ENCODE data around the gene HNF1A.
"Not testable (repeated sequence)": the region's sequence is repeated elsewhere in the genome, so short reads cannot be mapped to it uniquely, and the experiment has no call there.

Gene HNF1A, protein sequence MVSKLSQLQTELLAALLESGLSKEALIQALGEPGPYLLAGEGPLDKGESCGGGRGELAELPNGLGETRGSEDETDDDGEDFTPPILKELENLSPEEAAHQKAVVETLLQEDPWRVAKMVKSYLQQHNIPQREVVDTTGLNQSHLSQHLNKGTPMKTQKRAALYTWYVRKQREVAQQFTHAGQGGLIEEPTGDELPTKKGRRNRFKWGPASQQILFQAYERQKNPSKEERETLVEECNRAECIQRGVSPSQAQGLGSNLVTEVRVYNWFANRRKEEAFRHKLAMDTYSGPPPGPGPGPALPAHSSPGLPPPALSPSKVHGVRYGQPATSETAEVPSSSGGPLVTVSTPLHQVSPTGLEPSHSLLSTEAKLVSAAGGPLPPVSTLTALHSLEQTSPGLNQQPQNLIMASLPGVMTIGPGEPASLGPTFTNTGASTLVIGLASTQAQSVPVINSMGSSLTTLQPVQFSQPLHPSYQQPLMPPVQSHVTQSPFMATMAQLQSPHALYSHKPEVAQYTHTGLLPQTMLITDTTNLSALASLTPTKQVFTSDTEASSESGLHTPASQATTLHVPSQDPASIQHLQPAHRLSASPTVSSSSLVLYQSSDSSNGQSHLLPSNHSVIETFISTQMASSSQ

DNA sequence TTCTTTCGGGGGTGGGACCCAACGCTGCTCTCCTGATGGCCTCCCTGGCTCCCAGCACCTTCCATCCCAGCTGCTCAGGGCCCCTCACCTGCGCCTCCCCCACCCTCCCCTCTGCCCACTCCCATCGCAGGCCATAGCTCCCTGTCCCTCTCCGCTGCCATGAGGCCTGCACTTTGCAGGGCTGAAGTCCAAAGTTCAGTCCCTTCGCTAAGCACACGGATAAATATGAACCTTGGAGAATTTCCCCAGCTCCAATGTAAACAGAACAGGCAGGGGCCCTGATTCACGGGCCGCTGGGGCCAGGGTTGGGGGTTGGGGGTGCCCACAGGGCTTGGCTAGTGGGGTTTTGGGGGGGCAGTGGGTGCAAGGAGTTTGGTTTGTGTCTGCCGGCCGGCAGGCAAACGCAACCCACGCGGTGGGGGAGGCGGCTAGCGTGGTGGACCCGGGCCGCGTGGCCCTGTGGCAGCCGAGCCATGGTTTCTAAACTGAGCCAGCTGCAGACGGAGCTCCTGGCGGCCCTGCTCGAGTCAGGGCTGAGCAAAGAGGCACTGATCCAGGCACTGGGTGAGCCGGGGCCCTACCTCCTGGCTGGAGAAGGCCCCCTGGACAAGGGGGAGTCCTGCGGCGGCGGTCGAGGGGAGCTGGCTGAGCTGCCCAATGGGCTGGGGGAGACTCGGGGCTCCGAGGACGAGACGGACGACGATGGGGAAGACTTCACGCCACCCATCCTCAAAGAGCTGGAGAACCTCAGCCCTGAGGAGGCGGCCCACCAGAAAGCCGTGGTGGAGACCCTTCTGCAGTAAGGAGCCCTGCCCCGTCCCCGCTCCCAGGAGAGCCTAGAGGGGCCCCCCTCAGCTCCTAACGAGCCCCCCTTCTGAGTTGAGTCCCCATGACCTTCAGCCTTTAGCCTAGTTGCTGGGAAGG lies at the start of gene HNF1A:
HNF1A (plus strand) TSS at position 248 of the 924 bp plus-strand sequence; CDS start at position 474, 226 bp downstream.
- no peak for DNase-seq

GRCh38 chr12:120928864-120929652 lies 49.3 kb upstream of the HNF1A start:
- no peak for DNase-seq

- DNase-seq, result no peak
These were observed 48.3 kb upstream of the HNF1A start for GRCh38 chr12:120930032-120930431.

DNA sequence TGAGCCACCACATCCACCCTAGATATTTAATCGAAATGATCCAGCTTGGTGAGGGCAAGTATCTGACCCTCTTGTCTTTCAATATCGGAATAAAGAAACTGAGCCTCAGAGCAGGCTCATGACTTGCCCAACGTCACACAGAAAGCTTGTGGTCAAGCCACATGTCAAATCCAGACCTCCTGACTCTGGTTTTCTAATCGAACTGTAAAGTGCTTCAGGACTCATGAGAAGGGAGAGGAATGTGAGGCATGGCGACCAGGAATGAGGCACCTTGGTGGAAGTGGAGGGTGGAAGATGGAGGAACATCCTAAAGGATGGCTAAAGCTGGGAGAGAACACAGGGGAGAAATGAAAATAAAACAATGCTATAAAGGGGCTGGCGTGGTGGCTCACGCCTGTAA lies 46.3 kb upstream of the HNF1A start:
- no peak for DNase-seq

DNA sequence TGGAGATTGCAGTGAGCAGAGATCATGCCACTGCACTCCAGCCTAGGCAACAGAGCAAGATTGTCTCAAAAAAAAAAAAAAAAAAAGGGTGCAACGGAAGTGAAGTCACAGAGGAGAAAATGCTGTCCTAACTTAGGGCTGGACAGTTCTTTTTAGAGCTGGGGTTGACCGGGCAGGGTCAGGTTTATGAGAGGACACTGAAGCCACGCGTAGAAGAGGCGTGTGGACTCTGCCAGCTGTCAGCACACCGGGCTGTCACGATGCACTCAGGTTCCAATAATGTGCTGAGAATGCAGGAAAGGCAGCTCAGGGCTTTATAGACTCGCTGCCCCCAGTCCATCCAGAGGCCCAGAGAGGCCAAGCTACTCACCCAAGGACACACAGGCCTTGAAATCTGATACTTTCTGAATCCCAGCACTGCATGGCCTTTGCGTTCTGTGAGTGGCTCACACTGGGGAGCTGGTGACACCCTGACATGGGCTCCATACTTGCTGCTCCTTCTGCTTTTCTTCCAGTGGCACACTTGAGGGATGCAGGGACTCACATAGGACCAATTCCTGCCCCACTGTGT lies 45.3 kb upstream of the HNF1A start:
- DNase-seq, result no peak

GRCh38 chr12:120933786-120934185 lies 44.6 kb upstream of the HNF1A start:
- DNase-seq, result no peak

DNA sequence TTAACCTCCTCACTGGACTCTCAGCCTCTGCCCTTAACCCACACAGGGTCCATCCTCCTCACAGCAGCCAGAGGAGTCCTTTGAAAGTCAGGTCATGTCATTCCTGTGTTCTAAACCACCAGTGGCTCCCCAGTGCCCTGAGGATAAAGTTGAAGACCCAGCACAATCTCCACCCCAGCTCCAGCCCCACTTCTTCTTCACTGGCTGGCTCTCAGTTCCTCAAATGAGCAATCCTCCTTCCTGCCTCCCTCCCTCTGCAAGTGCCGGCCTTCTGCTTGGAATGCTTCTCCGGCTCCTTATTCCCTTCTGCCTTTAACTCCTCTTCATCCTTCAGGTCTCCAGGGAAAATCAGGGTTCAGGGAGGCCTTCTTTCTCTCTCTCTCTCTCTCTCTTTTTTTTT lies 42.1 kb upstream of the HNF1A start:
- no peak for DNase-seq

DNA sequence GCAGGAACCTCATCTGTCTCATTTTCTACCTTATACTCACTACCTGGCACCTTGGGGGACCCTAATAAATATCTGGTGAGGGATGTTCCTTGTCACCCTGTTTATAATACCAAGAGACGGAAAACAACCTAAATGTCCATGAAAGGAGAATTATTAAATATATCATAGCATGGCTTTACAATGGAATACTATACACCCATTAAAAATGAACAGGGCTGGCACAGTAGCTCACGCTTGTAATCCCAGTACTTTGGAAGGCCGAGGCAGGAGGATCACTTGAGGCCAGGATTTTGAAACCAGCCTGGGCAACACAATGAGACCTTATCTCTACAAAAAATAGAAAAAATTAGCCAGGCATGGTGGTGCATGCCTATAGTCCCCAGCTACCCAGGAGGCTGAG lies 39.8 kb upstream of the HNF1A start:
- DNase-seq, result no peak

DNA sequence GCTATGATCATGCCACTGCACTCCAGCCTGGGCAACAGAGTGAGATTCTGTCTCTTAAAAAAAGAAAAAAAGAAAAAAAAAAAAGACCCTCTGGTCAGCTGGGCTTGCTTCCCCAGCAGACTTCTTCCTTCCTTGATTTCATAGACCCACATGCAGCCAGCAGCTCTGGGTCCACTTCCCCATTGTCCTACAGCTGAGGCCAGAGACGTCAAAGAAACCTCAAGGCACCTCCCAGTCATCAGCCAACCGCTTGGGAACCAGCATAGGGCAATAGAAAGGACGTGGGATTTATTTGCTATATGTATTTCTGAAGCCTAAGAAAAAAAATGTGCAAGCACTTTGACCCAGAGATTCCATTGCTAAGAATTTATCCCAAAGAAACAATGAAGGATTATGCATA lies 38.8 kb upstream of the HNF1A start:
- DNase-seq, result no peak

- no peak for DNase-seq
These were observed 38.3 kb upstream of the HNF1A start for GRCh38 chr12:120940006-120940405.

GRCh38 chr12:120940799-120941198 lies 37.5 kb upstream of the HNF1A start:
- no peak for DNase-seq

DNA sequence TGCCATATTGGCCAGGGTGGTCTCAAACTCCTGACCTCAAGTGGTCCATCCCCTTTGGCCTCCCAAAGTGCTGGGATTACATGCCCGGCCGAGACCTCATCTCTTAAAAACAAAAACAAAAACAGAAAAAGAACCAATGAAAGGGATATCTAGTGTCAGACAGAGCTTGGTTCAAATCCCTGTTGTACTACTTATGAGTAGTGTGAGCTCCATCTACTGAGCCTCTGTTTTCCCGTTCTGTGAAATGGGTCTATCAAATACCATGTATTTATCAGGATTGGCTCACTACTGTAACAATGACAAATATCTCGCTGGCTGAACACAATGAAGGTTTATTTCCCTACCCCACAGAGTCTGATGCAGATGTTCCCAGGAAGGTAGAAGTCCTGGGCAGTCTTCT lies 36.9 kb upstream of the HNF1A start:
- DNase-seq, result no peak

DNA sequence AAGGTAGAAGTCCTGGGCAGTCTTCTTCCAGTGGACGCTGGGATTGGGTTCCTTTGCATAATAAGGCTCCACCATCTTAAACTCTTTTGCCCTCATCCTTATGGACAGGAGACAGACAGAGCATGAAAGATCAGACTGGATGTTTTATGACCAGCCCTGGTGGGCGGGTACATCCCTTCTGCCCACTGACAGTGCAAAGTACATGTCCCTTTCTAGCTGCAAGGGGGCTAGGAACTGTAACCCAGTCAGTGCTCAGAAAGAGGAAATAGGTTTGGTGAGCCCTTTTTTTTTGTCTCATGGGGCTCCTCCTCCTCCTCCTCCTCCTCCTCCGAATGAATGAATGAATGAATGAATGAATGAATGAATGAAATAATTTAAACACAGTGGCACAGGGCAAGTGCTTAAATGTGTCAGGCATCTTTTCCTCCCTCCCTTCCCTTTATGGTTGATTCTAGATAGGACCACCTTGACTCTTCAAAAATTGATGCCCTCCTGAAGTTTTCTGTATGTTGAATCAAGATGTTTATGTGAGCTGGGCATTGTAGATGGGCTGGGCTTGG lies 36.4 kb upstream of the HNF1A start:
- no peak for DNase-seq

GRCh38 chr12:120943482-120943881 lies 34.9 kb upstream of the HNF1A start:
- no peak for DNase-seq

DNA sequence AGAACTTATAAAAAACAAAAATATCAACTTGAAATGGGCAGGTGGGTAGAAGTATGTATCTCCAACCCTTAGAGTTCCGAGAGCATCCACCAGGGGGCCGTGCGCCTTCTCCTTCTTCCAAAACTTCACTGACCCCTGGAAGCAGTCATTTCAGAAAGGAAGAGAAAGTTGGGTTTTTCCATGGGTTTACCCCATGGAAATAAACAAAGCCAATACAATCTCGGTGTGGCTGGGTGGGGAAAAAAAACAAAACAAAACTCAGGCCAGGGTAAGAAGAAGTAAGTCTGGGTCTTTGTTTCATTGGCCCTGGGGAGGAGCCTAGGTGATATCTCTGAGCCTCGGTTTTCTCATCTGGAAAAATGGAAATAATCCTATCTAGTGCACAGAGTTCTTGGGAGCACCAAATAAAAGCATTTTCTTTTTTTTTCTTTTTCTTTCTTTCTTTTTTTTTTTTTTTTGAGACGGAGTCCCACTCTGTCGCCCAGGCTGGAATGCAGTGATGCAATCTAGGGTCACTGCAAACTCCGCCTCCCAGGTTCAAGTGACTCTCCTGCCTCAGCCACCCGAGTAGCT lies 33.6 kb upstream of the HNF1A start:
- no peak for DNase-seq

GRCh38 chr12:120945516-120945915 lies 32.8 kb upstream of the HNF1A start:
- DNase-seq, result not testable (repeated sequence)

DNA sequence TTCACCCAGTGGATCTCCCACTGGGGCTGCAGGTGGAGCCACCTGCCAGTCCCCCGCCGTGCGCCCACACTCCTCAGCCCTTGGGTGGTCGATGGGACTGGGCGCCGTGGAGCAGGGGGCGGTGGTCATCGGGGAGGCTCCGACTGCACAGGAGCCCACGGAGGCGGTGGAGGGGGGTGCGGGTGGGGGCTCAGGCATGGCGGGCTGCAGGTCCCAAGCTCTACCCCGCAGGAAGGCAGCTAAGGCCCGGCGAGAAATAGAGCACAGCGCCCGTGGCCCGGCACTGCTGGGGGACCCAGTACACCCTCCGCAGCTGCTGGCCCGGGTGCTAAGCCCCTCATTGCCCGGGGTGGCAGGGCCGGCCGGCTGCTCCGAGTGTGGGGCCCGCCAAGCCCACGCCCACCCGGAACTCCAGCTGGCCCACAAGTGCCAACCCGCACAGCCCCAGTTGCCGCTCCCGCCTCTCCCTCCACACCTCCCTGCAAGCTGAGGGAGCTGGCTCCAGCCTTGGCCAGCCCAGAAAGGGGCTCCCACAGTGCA lies 28.0 kb upstream of the HNF1A start:
- DNase-seq, result not testable (repeated sequence)

GRCh38 chr12:120950807-120951206 lies 27.5 kb upstream of the HNF1A start:
- DNase-seq, result no peak

DNA sequence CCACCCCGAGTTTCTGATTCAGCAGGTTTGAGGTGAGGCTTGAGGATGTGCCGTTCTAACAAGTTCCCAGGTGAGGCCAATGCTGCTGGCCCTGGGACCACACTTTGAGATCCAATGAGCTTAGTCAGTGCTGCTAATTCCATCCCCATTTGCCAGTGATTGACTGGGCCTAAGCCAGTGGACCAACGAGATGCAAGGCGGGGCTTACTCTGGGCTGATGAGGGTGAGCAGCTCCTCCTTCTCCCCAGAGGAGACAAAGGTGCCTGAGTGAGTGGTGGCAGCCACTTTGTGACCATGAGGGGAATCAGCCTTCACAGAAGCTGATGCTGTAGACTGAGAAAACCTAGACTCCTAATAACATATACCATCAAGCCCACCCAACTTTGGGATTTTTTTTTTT lies 23.1 kb upstream of the HNF1A start:
- DNase-seq, result no peak

DNA sequence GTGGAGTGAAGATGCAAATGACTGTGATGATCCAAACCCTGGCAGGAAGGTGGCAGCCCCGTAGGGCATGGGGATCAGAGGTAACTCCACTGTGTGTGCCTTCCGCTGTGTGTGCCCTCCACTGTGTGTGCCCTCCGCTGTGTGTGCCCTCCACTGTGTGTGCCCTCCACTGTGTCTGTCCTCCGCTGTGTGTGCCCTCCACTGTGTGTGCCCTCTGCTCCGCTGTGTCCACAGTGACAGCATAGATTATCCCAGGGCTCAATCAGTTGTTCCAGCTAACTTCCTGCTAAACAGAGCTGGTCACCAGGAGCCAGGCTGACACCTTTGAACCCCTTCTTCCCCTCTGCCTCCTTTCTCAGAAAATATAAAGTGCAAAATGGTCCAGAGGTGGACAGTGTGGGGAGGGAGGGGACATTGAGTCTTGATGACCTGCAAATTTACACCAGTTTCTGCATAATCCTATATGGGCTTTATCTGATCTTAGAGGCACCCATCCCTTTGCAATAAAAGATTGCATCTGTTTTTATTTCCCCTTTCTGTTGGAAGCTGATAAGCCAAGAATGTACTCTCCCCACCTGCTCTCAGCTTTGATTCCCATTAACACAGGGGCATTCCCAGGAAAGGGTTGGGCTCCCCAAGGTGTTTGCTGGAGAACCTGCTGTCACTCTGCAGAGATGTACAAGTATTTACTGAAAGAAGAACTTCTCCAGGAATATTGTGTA lies 21.6 kb upstream of the HNF1A start:
- no peak for DNase-seq
